K562 (cell line): Measurements from ENCODE around the gene CAPN8. TPM values are rescaled to one million over a fixed set of nuclear protein-coding genes. Genes with fewer than 3 reads are reported as not detected.

Experiments used
- ATAC-seq: fragments of 200-7000 bp; cut with Tn5 transposase; 3 replicates; pipeline ENCODE4 v1.9.1; 2020; ENCODE audit warnings: moderate library complexity
- BruUV-seq: library from RNA; stranded (reverse); fragments of 400-500 nt; replicated peaks from 2 replicates; lab custom pipeline; 2021; lab: Mats Ljungman, UMichigan
- CTCF ChIA-PET: fragments of 300-600 bp; formaldehyde crosslinking; extraction: SDS; loops from one replicate; lab custom pipeline; 2021; ENCODE audit warnings: low intra/inter-chr PET ratio; lab: Yijun Ruan, JAX
- POLR2A ChIA-PET: fragments of 300-600, 350-650 bp; sonication (Branson Sonifier 250); formaldehyde crosslinking; extraction: SDS; loops from one replicate; lab custom pipeline; 2021; ENCODE audit warnings: antibody characterized with exemption, inconsistent platforms; lab: Yijun Ruan, JAX
- DNase-seq, 4 experiments: peaks; one replicate each; pipeline versions ENCODE4 v3.0.0 to v3.0.0-alpha.2; 2011 to 2018; ENCODE audit warnings: low spot score in 3 of 4, mixed read lengths in 3 of 4; ENCODE audit errors: extremely low read depth in 1 of 4
- FAIRE-seq: peaks from 2 replicates; lab custom pipeline; 2011; peaks lifted over from hg19 to GRCh38; lab: Jason Lieb, UNC
- H2AFZ ChIP-seq: 2 replicates; pipeline ENCODE4 v1.6.0; 2011; ENCODE audit warnings: low read depth, low read length, control low read depth, inconsistent platforms
- H3K27ac ChIP-seq: fragments of 200-600 bp; 3 replicates; pipeline ENCODE4 v1.8.0; 2011; ENCODE audit warnings: low read depth, mild to moderate bottlenecking, control low read depth, inconsistent platforms, low read length, moderate library complexity, mixed read lengths; ENCODE audit errors: extremely low read depth
- H3K27me3 ChIP-seq, 2 experiments: fragments of 300-600 bp in 1 of 2; 2 replicates in 1 of 2; 3 replicates in 1 of 2; pipeline versions ENCODE4 v1.6.0 to v1.8.0; 2011; ENCODE audit warnings: inconsistent platforms in 2 of 2, low read length in 2 of 2, mild to moderate bottlenecking in 1 of 2, mixed read lengths in 1 of 2, moderate library complexity in 1 of 2; ENCODE audit not compliant: control insufficient read depth in 2 of 2, insufficient read depth in 2 of 2
- H3K36me3 ChIP-seq: fragments of 300-600 bp; 3 replicates; pipeline ENCODE4 v1.8.0; 2011; ENCODE audit warnings: mild to moderate bottlenecking, low read length, inconsistent platforms; ENCODE audit not compliant: control insufficient read depth, insufficient read depth
- H3K4me1 ChIP-seq, 2 experiments: fragments of 200-600 bp in 1 of 2; replicated peaks in 1 of 2; 2 replicates in 1 of 2; 3 replicates in 1 of 2; pipeline versions ENCODE4 v1.5.1 to v1.8.0; 2011; ENCODE audit warnings: inconsistent platforms in 2 of 2, low read length in 2 of 2, mild to moderate bottlenecking in 1 of 2, mixed read lengths in 1 of 2, moderate library complexity in 1 of 2; ENCODE audit not compliant: control insufficient read depth in 2 of 2, insufficient read depth in 2 of 2
- H3K4me2 ChIP-seq: 2 replicates; pipeline ENCODE4 v1.6.1; 2011; ENCODE audit warnings: low read length, control low read depth, inconsistent platforms, mixed read lengths; ENCODE audit not compliant: insufficient read depth
- H3K4me3 ChIP-seq: fragments of 200-600 bp; sonication (generic), shearing (Covaris generic); 2 replicates; pipeline ENCODE4 v1.5.1; 2016; ENCODE audit warnings: control low read depth, inconsistent platforms
- H3K79me2 ChIP-seq: fragments of 200-600 bp; 3 replicates; pipeline ENCODE4 v1.8.0; 2011; ENCODE audit warnings: low read length, inconsistent platforms; ENCODE audit not compliant: control insufficient read depth, insufficient read depth
- H3K9ac ChIP-seq, 2 experiments: 2 replicates each; pipeline versions ENCODE4 v1.6.0 to v1.6.1; 2011; ENCODE audit warnings: low read depth in 2 of 2, low read length in 2 of 2, control low read depth in 1 of 2, inconsistent platforms in 1 of 2, mild to moderate bottlenecking in 1 of 2, mixed read lengths in 1 of 2; ENCODE audit not compliant: insufficient read depth in 1 of 2
- H3K9me1 ChIP-seq: one replicate; pipeline ENCODE4 v1.6.0; 2011; ENCODE audit warnings: inconsistent platforms, mild to moderate bottlenecking, low read length, moderate library complexity; ENCODE audit not compliant: control insufficient read depth, insufficient read depth
- H3K9me3 ChIP-seq: replicated peaks from 2 replicates; pipeline ENCODE4 v1.5.1; 2011; ENCODE audit warnings: low read depth, low read length, inconsistent platforms; ENCODE audit not compliant: control insufficient read depth, insufficient read depth
- H4K20me1 ChIP-seq: replicated peaks from 2 replicates; pipeline ENCODE4 v1.6.1; 2011; ENCODE audit warnings: low read length, inconsistent platforms, mixed read lengths; ENCODE audit not compliant: control insufficient read depth, insufficient read depth
- ADNP ChIP-seq: fragments of 200-800 bp; sonication (Bioruptor generic); IDR thresholded peaks from 2 replicates; pipeline ENCODE4 v1.6.1; 2016; ENCODE audit warnings: missing genetic modification characterization, missing compliant biosample characterization
- ATF7 ChIP-seq: fragments of 450-650 bp; IDR thresholded peaks from 2 replicates; pipeline ENCODE4 v1.7.1; 2014; ENCODE audit warnings: mild to moderate bottlenecking, moderate library complexity
- CBFB ChIP-seq: sonication (generic); formaldehyde crosslinking; IDR thresholded peaks from 2 replicates; pipeline ENCODE4 v1.4.0; 2020; ENCODE audit warnings: mild to moderate bottlenecking, missing genetic modification reagents
- CBX1 ChIP-seq: sonication (generic); IDR thresholded peaks from 2 replicates; pipeline ENCODE4 v1.6.1; 2016; ENCODE audit warnings: antibody characterized with exemption, low read depth, mild to moderate bottlenecking
- CREB3L1 ChIP-seq: fragments of 450-650 bp; IDR thresholded peaks from 2 replicates; pipeline ENCODE4 v1.6.1; 2014; ENCODE audit warnings: low read depth, mild to moderate bottlenecking, moderate library complexity, borderline replicate concordance
- ELF1 ChIP-seq: fragments of 200-800 bp; sonication (Bioruptor generic); IDR thresholded peaks from 2 replicates; pipeline ENCODE4 v1.6.1; 2016; ENCODE audit warnings: missing genetic modification characterization, missing compliant biosample characterization
- HDAC3 ChIP-seq: fragments of 450-650 bp; IDR thresholded peaks from 2 replicates; pipeline ENCODE4 v1.6.1; 2018; ENCODE audit warnings: borderline replicate concordance, mild to moderate bottlenecking, moderate library complexity; ENCODE audit not compliant: partially characterized antibody
- MXI1 ChIP-seq: IDR thresholded peaks from 2 replicates; pipeline ENCODE4 v1.6.1; 2011; ENCODE audit warnings: low read depth, mild to moderate bottlenecking, improper control_type of control experiment, low read length
- PCBP1 ChIP-seq: fragments of 200-400 bp; formaldehyde crosslinking; IDR thresholded peaks from 2 replicates; pipeline ENCODE4 v1.6.1; 2018; ENCODE audit warnings: mild to moderate bottlenecking, low read depth, low read length; ENCODE audit not compliant: poor library complexity, severe bottlenecking
- SMARCB1 ChIP-seq: IDR thresholded peaks from 2 replicates; pipeline ENCODE4 v1.6.1; 2011; ENCODE audit warnings: improper control_type of control experiment, low read depth; ENCODE audit not compliant: insufficient read length
- SUPT5H ChIP-seq: fragments of 450-650 bp; IDR thresholded peaks from 2 replicates; pipeline ENCODE4 v1.6.1; 2016
- ZBTB1 ChIP-seq: sonication (generic); formaldehyde crosslinking; IDR thresholded peaks from 2 replicates; pipeline ENCODE4 v1.8.1; 2023; ENCODE audit warnings: missing genetic modification reagents, low read depth, mild to moderate bottlenecking, borderline replicate concordance
- ZNF146 ChIP-seq: IDR thresholded peaks from one replicate; pipeline ENCODE4 v1.6.1; 2018; ENCODE audit warnings: missing compliant biosample characterization; ENCODE audit not compliant: unreplicated experiment
- ZNF395 ChIP-seq: fragments of 200-800 bp; sonication (Bioruptor generic); IDR thresholded peaks from 2 replicates; pipeline ENCODE4 v1.6.1; 2017; ENCODE audit warnings: missing genetic modification characterization, missing compliant biosample characterization
- ZNF512 ChIP-seq: IDR thresholded peaks from 2 replicates; pipeline ENCODE4 v1.6.1; 2016; ENCODE audit warnings: missing genetic modification characterization, missing compliant biosample characterization
- ZNF644 ChIP-seq: fragments of 200-800 bp; sonication (Bioruptor generic); IDR thresholded peaks from 2 replicates; pipeline ENCODE4 v1.6.1; 2016; ENCODE audit warnings: low read depth, missing genetic modification characterization, missing compliant biosample characterization
- WGBS: fragments of 100-300 bp; shearing (Covaris generic); methylation state at CpG from one replicate; pipeline ENCODE4 v1.1.6; 2016; ENCODE audit warnings: low coverage, mixed read lengths; ENCODE audit not compliant: insufficient coverage; ENCODE audit errors: missing lambda C conversion rate; 5-methylcytosine and 5-hydroxymethylcytosine counted together
- in situ Hi-C: fragments of 300-500 bp; cut with MboI; formaldehyde crosslinking; loops from 4 replicates; pipeline ENCODE4 v1.15.0; 2018; ENCODE audit warnings: inconsistent platforms, mixed read lengths
- intact Hi-C: fragments of 100-400 bp; cut with micrococcal nuclease; formaldehyde crosslinking; loops from 2 replicates; pipeline ENCODE4 v1.14.2; 2022
- polyA plus RNA-seq, 8 experiments: library from polyadenylated mRNA; depleted of rRNA in 4 of 8; stranded (reverse) in 5 of 8; unstranded in 3 of 8; fragments of >200 nt; fragmentation: Nextera tagmentation in 2 of 8; fragmentation: Illumina TruSeq in 1 of 8; extraction: Ambion mirVana in 2 of 8; extraction: Trizol in 1 of 8; gene quantifications; 2 replicates each; pipeline versions ENCODE4 v1.2.1 to v1.2.3, GENCODE V29; 2011 to 2014; ENCODE audit warnings: inconsistent platforms in 1 of 8, missing spikeins in 1 of 8
- total RNA-seq, 7 experiments: library from RNA; depleted of rRNA in 6 of 7; stranded (reverse); fragments of >200 nt in 6 of 7; fragmentation: Illumina TruSeq in 2 of 7; extraction: Trizol in 2 of 7; gene quantifications; 2 replicates each; pipeline versions ENCODE4 v1.2.1 to v1.2.3, GENCODE V29; 2011 to 2021; ENCODE audit warnings: low replicate concordance in 1 of 7

CAPN8 gene
- total and polyA plus RNA-seq, 9 of the 15 experiments (the other 6 are each of a cell fraction or from before 2014, with no cell fraction given): 0.06 TPM; not detected in 8

GRCh38 chr1:223525546-223525945 is 140.0 kb downstream of the CAPN8 start (continued):
- TF ChIP-seq CREB3L1 (no peak), MXI1 (no peak), ZNF644 (tag) (no peak), HDAC3 (no peak), ZBTB1 (CRISPR knock-in tag) (no peak), ELF1 (tag) (no peak)

GRCh38 chr1:223524930-223525451 is 140.5 kb downstream of the CAPN8 start:
- Histone ChIP-seq H3K9me3 (no peaks in the 10 kb centered on the region), H3K4me1 (no peaks in the 10 kb centered on the region), H3K4me3 (no peak overlapping the region), H3K36me3 (no peaks in the 10 kb centered on the region), H3K4me2 (no peak overlapping the region), H3K79me2 (no peaks in the 10 kb centered on the region), H3K27ac (no peak overlapping the region), H3K9me1 (no peaks in the 10 kb centered on the region), H4K20me1 (no peaks in the 10 kb centered on the region), H3K27me3 (peaks cover 12 to 26% of the 10 kb centered on the region in 2 experiments; a peak in 4 of 5 replicates), H3K9ac (no peak overlapping the region), H2AFZ (no peak overlapping the region)
- ChIA-PET POLR2A (no interaction called here), CTCF (no interaction called here)
- FAIRE-seq (no peak), DNase-seq (no peak), ATAC-seq (no peak)
- BruUV-seq: no TSS peak
- 0% methylated on average over 4 of the region's 4 CpGs for WGBS
- intact Hi-C loops (no loop called here), in situ Hi-C loops (no loop called here)
- no peak for TF ChIP-seq SMARCB1
- no peak for TF ChIP-seq CBX1
- TF ChIP-seq ATF7: no peak
- no peak for TF ChIP-seq ZNF146 (CRISPR knock-in tag)
- no peak for TF ChIP-seq CBFB (CRISPR knock-in tag)
- no peak for TF ChIP-seq PCBP1
- TF ChIP-seq ADNP: no peak
- no peak for TF ChIP-seq SUPT5H
- TF ChIP-seq ZNF395 (CRISPR knock-in tag): no peak
- TF ChIP-seq ZNF512 (tag): no peak
